ENCODE data around the gene RNU1-1.
"Not testable (repeated sequence)": the region's sequence is repeated elsewhere in the genome, so short reads cannot be mapped to it uniquely, and the experiment has no call there.

RNU1-1 gene

GRCh38 chr1:16514107-16515055 is at the start of gene RNU1-1:
TSS of gene RNU1-1 (minus strand) at chr1:16514285.
- peak in 48 of 58 donors; percentile 22 to 98 (median 84) for DNase-seq

DNA sequence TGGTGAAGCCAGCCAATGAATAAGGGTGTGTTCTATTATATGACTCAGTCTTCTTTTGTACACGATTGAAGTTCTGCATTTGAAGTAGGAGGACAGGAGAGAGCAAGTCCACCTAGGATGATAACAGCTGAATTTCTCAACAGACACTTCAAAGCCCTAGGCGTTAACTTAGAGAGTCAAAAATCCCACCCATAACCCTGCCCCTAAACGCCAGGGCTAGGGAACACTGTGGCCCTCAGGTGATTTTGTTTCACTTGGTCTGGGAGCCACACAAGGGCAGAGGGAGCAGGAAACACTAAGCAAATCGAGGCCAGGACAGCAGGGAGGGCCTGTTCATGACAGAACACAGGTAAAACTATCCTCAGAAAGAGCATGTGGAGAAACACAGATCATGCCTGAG is 47.0 kb upstream of the RNU1-1 start:
- DNase-seq = not testable (repeated sequence)

DNA sequence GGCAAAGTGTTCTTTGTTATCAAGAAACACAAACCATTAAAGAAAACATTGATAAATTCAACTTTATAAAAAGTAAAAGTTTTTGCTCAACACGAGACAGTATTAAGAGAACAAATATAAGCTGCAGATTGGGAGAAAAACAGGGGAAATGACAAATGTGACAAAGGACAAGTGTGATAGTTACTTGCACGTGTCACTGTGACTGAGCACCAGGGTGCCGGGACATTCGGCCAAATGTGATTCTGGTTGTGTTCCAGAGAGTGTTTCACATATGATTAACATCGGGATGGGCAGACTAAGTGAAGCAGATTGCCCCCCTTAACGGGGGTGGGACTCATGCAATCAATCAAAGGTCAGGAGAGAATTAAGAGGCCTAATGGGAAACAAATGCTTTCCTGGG is 46.4 kb upstream of the RNU1-1 start:
- not testable (repeated sequence) for DNase-seq

DNA sequence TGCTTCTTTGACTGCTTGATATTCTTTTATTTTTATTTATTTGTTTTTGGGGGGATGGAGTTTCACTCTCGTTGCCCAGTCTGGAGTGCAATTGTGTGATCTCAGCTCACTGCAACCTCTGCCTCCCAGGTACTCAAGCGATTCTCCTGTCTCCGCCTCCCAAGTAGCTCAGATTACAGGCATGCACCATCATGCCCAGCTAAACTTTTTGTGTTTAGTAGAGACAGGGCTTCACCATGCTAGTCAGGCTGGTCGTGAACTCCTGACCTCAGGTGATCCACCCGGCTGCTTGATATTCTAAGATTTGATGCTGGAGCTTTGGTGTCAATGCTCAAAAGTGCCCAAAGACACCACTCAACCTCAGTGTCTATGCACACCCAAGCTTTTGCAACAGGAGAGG is 45.6 kb upstream of the RNU1-1 start:
- not testable (repeated sequence) for DNase-seq

DNA sequence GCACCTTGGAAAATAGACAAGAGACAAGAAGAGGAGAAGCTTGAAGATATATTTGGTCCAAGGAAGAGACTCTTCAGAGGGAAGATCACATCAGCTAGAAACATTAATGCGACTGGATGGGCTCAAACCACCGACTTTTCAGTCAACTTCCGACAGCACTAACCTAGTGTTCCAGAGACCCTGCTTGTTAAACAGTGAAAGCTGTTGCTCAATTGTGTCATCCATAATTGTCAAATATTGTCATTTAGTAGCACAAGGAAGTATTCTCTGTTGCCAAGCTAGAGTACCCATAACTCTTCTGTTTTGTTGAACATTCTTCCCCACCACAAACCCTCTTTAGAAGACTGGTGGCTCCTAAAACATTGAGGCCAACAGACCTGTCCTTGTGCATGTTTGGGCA is 42.9 kb upstream of the RNU1-1 start:
- not testable (repeated sequence) for DNase-seq

GRCh38 chr1:16553244-16553643 is 39.2 kb upstream of the RNU1-1 start:
- not testable (repeated sequence) for DNase-seq

DNA sequence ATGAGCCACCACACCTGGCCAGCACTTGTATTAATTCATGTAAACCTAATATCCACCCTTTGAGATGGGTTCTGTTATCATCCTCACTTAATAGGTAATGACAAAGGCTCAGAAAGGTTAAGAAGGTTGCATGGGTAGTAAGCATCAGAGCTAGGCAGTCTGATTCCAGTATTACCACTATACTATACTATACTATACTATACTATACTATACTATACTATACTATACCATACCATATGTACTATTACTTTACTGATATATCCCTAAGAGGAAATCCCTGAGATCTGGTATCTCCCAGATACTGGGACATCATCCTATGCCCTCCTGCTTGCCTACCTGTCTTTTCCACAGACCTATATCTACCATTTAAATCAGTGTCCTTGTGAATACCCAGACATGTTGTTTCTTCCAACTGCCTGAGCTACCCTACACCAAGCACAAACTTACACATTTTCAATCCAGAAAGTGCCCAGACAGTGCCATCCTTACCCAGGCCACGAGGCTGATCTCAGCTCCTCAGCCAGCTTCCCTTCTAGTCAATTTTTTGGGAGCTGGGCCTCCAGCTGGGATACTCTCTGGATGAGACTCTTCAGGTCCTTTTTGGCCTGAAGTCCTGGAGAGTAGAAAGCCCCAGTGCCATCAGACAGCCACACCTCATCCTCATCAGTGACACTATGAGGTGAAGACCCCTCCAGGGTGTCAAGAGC is 36.3 kb upstream of the RNU1-1 start:
- DNase-seq = not testable (repeated sequence)

DNA sequence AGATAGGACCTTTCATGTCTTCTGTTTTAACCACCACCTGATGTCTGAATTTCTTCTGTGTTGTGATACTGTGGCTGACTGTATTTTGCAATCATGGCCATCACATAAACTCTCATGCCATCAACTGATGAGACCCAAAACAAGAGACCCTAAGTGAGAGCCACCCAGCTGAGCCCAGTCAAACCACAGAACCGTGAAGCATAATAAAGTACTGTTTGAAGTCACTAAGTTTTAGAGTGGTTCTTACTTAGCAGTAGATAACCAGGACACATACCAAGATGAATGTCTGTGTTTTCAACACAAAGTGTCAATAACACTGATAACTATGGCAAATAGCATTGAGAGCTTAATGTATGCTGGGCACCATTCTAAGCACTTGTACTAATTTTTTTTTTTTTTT is 35.5 kb upstream of the RNU1-1 start:
- DNase-seq = not testable (repeated sequence)

GRCh38 chr1:16547502-16548241 is 33.6 kb upstream of the RNU1-1 start:
- DNase-seq = not testable (repeated sequence)

DNA sequence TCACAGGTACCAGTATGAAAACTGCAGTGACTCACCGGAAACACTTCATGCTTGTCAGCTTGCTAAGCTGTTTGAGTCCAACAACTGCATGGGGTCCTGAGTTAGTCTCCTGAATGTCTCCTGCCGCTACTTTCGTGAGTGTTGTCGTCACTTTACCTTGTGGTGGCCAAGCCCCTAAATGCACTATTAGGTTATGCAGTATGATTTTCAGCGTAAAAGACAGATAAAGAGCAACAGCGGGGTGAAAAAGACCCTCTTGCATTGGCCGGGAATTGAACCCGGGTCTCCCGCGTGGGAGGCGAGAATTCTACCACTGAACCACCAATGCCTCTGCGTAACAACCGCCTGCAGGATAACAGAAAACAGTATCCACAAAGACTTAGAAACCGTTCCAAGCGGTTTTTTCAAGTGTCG is 31.6 kb upstream of the RNU1-1 start:
- DNase-seq = not testable (repeated sequence)

DNA sequence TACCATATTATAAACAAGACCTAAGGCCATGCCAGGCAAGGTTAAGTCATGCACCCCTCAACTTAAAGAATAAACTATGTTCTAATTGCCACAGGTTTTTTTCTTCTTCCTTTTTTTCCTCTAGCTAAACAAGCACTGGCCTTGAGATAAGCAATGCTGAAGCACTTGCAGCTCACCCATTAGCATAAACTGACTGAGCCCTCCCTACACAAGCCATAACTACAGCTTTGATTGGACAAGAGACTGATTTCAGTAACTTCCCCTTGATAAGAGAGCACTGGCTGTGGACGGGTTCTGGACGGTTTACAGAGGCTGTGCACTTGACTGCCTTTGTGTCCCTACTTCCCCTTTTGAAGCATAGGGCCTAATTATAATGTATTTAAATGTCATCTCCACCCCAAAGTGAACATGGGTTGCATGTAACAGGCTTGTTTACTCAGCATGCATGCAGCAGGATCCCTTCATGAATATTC is 26.4 kb upstream of the RNU1-1 start:
- DNase-seq = not testable (repeated sequence)

GRCh38 chr1:16537528-16537927 is 23.4 kb upstream of the RNU1-1 start:
- not testable (repeated sequence) for DNase-seq

DNA sequence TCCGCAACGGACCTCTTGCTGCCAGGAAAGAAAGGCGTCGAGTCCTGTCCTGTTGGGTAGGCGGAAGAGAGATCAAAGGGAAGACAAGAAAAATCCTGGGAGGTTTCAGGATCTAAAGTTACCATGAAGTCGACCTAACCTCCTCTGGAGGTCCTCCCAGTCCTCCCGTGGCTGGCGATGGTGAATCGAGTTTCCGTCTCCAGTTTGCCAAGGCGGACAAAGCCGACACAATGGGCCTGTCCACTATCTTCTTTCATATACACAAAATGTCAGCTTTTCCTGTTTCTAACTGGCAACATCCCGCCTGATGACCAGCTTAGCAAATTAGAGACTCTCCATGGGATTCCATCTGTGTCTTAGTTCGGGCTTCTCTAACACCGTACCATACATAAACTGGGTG is 22.7 kb upstream of the RNU1-1 start:
- not testable (repeated sequence) for DNase-seq

GRCh38 chr1:16535898-16536297 is 21.8 kb upstream of the RNU1-1 start:
- not testable (repeated sequence) for DNase-seq

DNA sequence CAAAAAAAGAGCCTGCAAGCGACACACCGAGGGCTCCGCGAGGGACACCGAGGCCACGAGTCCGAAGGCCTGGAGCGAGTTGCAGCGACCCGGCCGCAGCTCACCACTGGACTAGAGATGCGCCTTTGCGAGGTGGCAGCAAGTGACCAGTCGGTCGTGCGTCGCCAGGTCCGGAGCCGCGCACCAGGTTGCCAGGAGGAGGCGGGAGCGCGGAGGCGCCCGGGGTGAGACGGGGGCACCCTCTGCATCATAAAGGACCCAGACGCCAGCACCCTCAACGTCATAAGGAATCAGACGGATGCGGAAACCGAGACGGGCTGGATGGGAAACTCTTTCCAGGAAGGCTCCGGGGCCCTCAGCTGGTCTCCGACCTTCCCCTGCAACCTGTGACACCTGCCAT is 21.4 kb upstream of the RNU1-1 start:
- not testable (repeated sequence) for DNase-seq

DNA sequence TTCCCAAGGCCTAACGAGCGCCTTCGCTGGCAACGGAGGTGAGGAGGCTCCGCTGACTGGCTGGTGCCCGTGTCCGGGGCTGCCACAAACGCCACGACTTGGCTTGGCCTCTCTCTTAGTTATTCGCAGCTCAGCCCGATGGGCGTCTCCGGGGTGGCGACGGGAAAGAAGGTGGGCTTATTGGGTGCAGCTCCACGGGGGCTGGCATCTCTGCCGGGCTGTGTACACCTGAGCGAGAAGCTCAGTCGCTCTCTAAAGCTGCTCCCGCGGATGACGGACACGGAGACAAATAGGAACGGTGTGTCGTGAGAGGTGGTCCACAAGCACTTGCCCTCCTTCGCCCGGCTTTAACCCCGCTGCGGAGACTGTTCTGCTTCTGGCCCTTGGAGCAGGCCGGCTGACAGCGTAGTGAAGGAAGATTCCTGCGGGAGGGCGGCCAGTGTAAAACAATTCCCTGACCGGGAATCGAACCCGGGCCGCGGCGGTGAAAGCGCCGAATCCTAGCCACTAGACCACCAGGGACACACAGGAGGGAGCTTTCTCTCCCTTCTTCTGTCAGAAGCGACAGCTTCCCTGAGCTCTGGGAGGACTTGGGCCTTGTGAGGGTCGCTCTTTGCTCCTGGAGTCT is 20.9 kb upstream of the RNU1-1 start:
- peak in 46 of 58 donors; percentile 6 to 83 (median 50) for DNase-seq

GRCh38 chr1:16534239-16534828 is 20.2 kb upstream of the RNU1-1 start:
- peak in 1 of 58 donors; percentile 32 for DNase-seq

DNA sequence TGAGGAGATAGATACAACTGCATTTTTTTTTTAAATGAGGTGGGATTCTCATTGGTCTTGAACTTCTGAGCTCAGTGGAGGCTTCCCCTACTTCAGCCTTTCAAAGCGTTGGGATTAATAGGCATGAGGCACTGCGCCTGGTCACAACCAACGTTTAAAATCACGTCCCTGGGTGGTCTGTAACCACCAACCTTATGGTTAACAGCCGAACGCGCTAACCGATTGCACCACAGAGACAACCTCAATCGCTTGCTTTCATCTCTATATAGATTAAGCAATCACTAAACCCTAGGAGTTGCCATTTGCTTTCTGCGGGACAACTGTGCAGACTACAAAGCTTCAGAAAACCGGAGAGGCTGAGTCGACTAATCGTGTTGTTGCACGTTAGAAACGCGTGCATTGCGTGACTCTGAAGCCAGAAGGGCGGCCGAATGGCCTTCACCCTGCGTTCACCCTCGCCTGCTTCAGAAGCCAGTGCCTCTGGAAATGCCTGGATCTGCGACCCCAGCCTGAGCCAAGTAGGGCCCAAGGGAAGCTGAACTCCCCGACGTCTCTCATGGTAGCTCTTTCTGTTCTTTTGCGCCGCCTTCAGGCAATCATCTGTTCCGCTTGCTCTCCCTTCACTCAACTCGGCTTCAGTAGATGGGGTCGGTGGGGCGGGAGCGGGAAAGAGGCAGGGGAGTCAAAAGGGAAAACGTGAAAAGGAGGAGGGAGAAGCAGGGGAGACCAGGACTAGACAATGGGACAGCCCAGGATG is 18.3 kb upstream of the RNU1-1 start:
- peak in 3 of 58 donors; percentile 6 to 15 (median 11) for DNase-seq

GRCh38 chr1:16528338-16528737 is 14.3 kb upstream of the RNU1-1 start:
- DNase-seq = not testable (repeated sequence)

GRCh38 chr1:16525769-16526168 is 11.7 kb upstream of the RNU1-1 start:
- DNase-seq = not testable (repeated sequence)
